Activated CD8-positive, alpha-beta memory T cell treated with anti-CD3 and anti-CD28 coated beads, Interleukin-2, amount 10 ng/mL, durations not matched to agents 7 days and 5 days (primary cell): ENCODE data around the gene TAF10. TPM values are rescaled to one million over a fixed set of nuclear protein-coding genes. Genes with fewer than 3 reads are reported as not detected.

Source experiments
- total RNA-seq, 2 experiments: library from RNA; stranded (reverse); gene quantifications; one replicate each; pipeline ENCODE4 v1.2.3, GENCODE V29; 2021

TAF10 gene
- total RNA-seq, 2 experiments from 2014 or later, result 134 to 144 TPM

Other genes starting within 250 kb of the TAF10 start
- 10 to 100 TPM; 38.9 to 41.9 TPM for gene SMPD1, start 221.7 kb downstream of the TAF10 start, total RNA-seq
- 10 to 100 TPM; 38.7 to 43.4 TPM for gene APBB1, start 193.1 kb downstream of the TAF10 start, total RNA-seq
- gene HPX, start 171.2 kb downstream of the TAF10 start, total RNA-seq, result under 1 TPM in 1 of 2 experiments, not detected in 1; 0.76 TPM
- gene TRIM3, start 138.3 kb downstream of the TAF10 start, total RNA-seq, result 1 to 10 TPM; 4.8 to 5.1 TPM
- gene ARFIP2, start 130.9 kb downstream of the TAF10 start, total RNA-seq, result 10 to 100 TPM; 33.5 to 39.3 TPM
- 10 to 100 TPM; 29.2 to 47.0 TPM for gene TIMM10B, start 130.7 kb downstream of the TAF10 start, total RNA-seq
- gene DNHD1, start 114.9 kb downstream of the TAF10 start, total RNA-seq, result 10 to 100 TPM; 17.4 to 25.3 TPM
- 10 to 100 TPM; 25.6 to 33.1 TPM for gene RRP8, start 8.6 kb downstream of the TAF10 start, total RNA-seq
- gene ILK, start 8.4 kb downstream of the TAF10 start, total RNA-seq, result 100 to 1,000 TPM; 151 to 161 TPM
- gene TPP1, start 7.2 kb upstream of the TAF10 start, total RNA-seq, result 10 to 100 TPM; 76.8 to 79.3 TPM
- gene DCHS1, start 43.6 kb upstream of the TAF10 start, total RNA-seq, result under 1 TPM; 0.14 to 0.32 TPM
- 10 to 100 TPM; 69.4 to 81.0 TPM for gene MRPL17, start 71.1 kb upstream of the TAF10 start, total RNA-seq
- gene OR2AG2, start 159.8 kb upstream of the TAF10 start, total RNA-seq, result not detected
- not detected for gene OR2AG1, start 170.8 kb upstream of the TAF10 start, total RNA-seq
- not detected for gene OR6A2, start 187.5 kb upstream of the TAF10 start, total RNA-seq
- gene OR10A5, start 233.5 kb upstream of the TAF10 start, total RNA-seq, result not detected